Ammon's horn (tissue), 1 donor: ENCODE results near the gene MCMBP.

ENCODE experiments used
- DNase-seq: peaks from one replicate; pipeline ENCODE4 v3.0.0-alpha.2; 2016; ENCODE audit warnings: low spot score

Gene MCMBP

GRCh38 chr10:119782981-119783664, 89.5 kb downstream of the MCMBP start:
- no peak for DNase-seq

GRCh38 chr10:119781498-119781897, 91.1 kb downstream of the MCMBP start:
- DNase-seq, result no peak

- no peak for DNase-seq
Measured at GRCh38 chr10:119780879-119781480, 91.7 kb downstream of the MCMBP start.
